ENCODE results near the gene FHOD3. TPM values are rescaled to one million over a fixed set of nuclear protein-coding genes. Genes with fewer than 3 reads are reported as not detected.

FHOD3 gene
- total and polyA plus RNA-seq, 4 donors: 0.57 to 1.3 (median 1.2) TPM; not detected in 1

GRCh38 chr18:36368889-36369288 lies 71.4 kb downstream of the FHOD3 start:
- no peak for TF ChIP-seq NR2F2 (IDR thresholded peaks at IDR 0.05)
- no peak for TF ChIP-seq MAX (IDR thresholded peaks at IDR 0.05)
- TF ChIP-seq HNF4G (IDR thresholded peaks at IDR 0.05): no peak
- TF ChIP-seq ZBTB33 (IDR thresholded peaks at IDR 0.05): no peak
- no peak for TF ChIP-seq FOXA2 (IDR thresholded peaks at IDR 0.05)
- no peak for TF ChIP-seq REST (IDR thresholded peaks at IDR 0.05)
- no peak for TF ChIP-seq FOXA1 (IDR thresholded peaks at IDR 0.05)
- TF ChIP-seq RAD21 (IDR thresholded peaks at IDR 0.05): no peak
- TF ChIP-seq SP1 (IDR thresholded peaks at IDR 0.05): no peak
- TF ChIP-seq GABPA (IDR thresholded peaks at IDR 0.05 in 1 of 2, conservative IDR thresholded peaks at IDR 0.05 in 1 of 2): no peak
- no peak for TF ChIP-seq EGR1 (IDR thresholded peaks at IDR 0.05; ENCODE audit: low read depth in 2 of 2)
- H3K4me1 ChIP-seq (ENCODE audit: control insufficient read depth in 4 of 4, insufficient read depth in 4 of 4, low read length in 3 of 4): no peaks in the 10 kb centered on the region
- H3K27ac ChIP-seq (ENCODE audit: low read depth in 1 of 2, low read length in 2 of 2): no peak overlapping the region
- no peak overlapping the region for H3K4me3 ChIP-seq (ENCODE audit: low read depth in 1 of 3, low read length in 3 of 3)
- H3K9me3 ChIP-seq (ENCODE audit: control insufficient read depth in 4 of 4, low read length in 3 of 4): peaks cover 0 to 2% (median under 1%) of the 10 kb centered on the region in 4 donors
- no peak for DNase-seq (ENCODE audit: low spot score)
- H3K9ac ChIP-seq (ENCODE audit: low read depth in 1 of 2, low read length in 2 of 2): no peak overlapping the region
- H3K27me3 ChIP-seq (ENCODE audit: control insufficient read depth in 4 of 4, insufficient read depth in 4 of 4, low read length in 3 of 4): peaks cover 0 to 2% (median 0%) of the 10 kb centered on the region in 4 donors
- H3K36me3 ChIP-seq (ENCODE audit: control insufficient read depth in 4 of 4, insufficient read depth in 3 of 4, low read depth in 1 of 4, low read length in 3 of 4): no peaks in the 10 kb centered on the region
- WGBS: 94% methylated on average over 3 of the region's 3 CpGs

- TF ChIP-seq RXRA (IDR thresholded peaks at IDR 0.05): no peak
- no peak overlapping the region for H3K9ac ChIP-seq (ENCODE audit: low read depth in 1 of 2, low read length in 2 of 2)
- WGBS: 69% methylated on average over 5 of the region's 5 CpGs
Measured at GRCh38 chr18:36372903-36373311, 75.4 kb downstream of the FHOD3 start.

GRCh38 chr18:36374262-36374661 lies 76.7 kb downstream of the FHOD3 start:
- Histone ChIP-seq H3K36me3 (ENCODE audit: control insufficient read depth in 4 of 4, insufficient read depth in 3 of 4, low read depth in 1 of 4, low read length in 3 of 4) (no peaks in the 10 kb centered on the region), H3K9ac (ENCODE audit: low read depth in 1 of 2, low read length in 2 of 2) (no peak overlapping the region), H3K4me1 (ENCODE audit: control insufficient read depth in 4 of 4, insufficient read depth in 4 of 4, low read length in 3 of 4) (no peaks in the 10 kb centered on the region), H3K9me3 (ENCODE audit: control insufficient read depth in 4 of 4, low read length in 3 of 4) (no peaks in the 10 kb centered on the region), H3K27me3 (ENCODE audit: control insufficient read depth in 4 of 4, insufficient read depth in 4 of 4, low read length in 3 of 4) (peaks cover 0 to 2% (median 0%) of the 10 kb centered on the region in 4 donors), H3K4me3 (ENCODE audit: low read depth in 1 of 3, low read length in 3 of 3) (no peak overlapping the region), H3K27ac (ENCODE audit: low read depth in 1 of 2, low read length in 2 of 2) (no peak overlapping the region)
- DNase-seq (ENCODE audit: low spot score): no peak
- TF ChIP-seq EGR1 (IDR thresholded peaks at IDR 0.05; ENCODE audit: low read depth in 2 of 2) (no peak), GABPA (IDR thresholded peaks at IDR 0.05 in 1 of 2, conservative IDR thresholded peaks at IDR 0.05 in 1 of 2) (no peak), ATF3 (IDR thresholded peaks at IDR 0.05) (no peak), TAF1 (conservative IDR thresholded peaks at IDR 0.05) (no peak), RXRA (IDR thresholded peaks at IDR 0.05) (peak in 1 of 2 donors; percentile 23), FOXA1 (IDR thresholded peaks at IDR 0.05) (no peak)
- WGBS: 85% methylated on average over 3 of the region's 3 CpGs

More at GRCh38 chr18:36372903-36373311, 75.4 kb downstream of the FHOD3 start:
- H3K9me3 ChIP-seq (ENCODE audit: control insufficient read depth in 4 of 4, low read length in 3 of 4): no peaks in the 10 kb centered on the region
- no peak overlapping the region for H3K27ac ChIP-seq (ENCODE audit: low read depth in 1 of 2, low read length in 2 of 2)
- no peaks in the 10 kb centered on the region for H3K36me3 ChIP-seq (ENCODE audit: control insufficient read depth in 4 of 4, insufficient read depth in 3 of 4, low read depth in 1 of 4, low read length in 3 of 4)
- peaks cover 0 to 2% (median 0%) of the 10 kb centered on the region in 4 donors for H3K27me3 ChIP-seq (ENCODE audit: control insufficient read depth in 4 of 4, insufficient read depth in 4 of 4, low read length in 3 of 4)
- DNase-seq (ENCODE audit: low spot score): no peak
- no peak overlapping the region for H3K4me3 ChIP-seq (ENCODE audit: low read depth in 1 of 3, low read length in 3 of 3)
- no peaks in the 10 kb centered on the region for H3K4me1 ChIP-seq (ENCODE audit: control insufficient read depth in 4 of 4, insufficient read depth in 4 of 4, low read length in 3 of 4)
